Activated CD8-positive, alpha-beta memory T cell treated with anti-CD3 and anti-CD28 coated beads for 1 hour (primary cell): Measurements from ENCODE around the gene SLAMF1.
A peak's percentile ranks its signal among the peaks of the same experiment; 100 is the strongest.
"Not testable (repeated sequence)": the region's sequence is repeated elsewhere in the genome, so short reads cannot be mapped to it uniquely, and the experiment has no call there.

Source experiments
- DNase-seq, 2 donors: peaks; one replicate each; pipeline ENCODE4 v3.0.0-alpha.2; 2020; ENCODE audit warnings: low read depth in 1 of 2; ENCODE audit errors: extremely low read depth in 1 of 2

Gene SLAMF1

GRCh38 chr1:160640359-160641123 is 6.3 kb downstream of the SLAMF1 start:
- DNase-seq: no peak

GRCh38 chr1:160639652-160640051 is 7.2 kb downstream of the SLAMF1 start:
- no peak for DNase-seq

GRCh38 chr1:160638926-160639325 is 7.9 kb downstream of the SLAMF1 start:
- no peak for DNase-seq

GRCh38 chr1:160638540-160638857 is 8.3 kb downstream of the SLAMF1 start:
- no peak for DNase-seq

GRCh38 chr1:160637821-160638539 is 8.9 kb downstream of the SLAMF1 start:
- no peak for DNase-seq

- DNase-seq: no peak
These were observed 9.8 kb downstream of the SLAMF1 start for GRCh38 chr1:160637065-160637464.

GRCh38 chr1:160636547-160636946 is 10.3 kb downstream of the SLAMF1 start:
- DNase-seq: no peak

- no peak for DNase-seq
These were observed 10.8 kb downstream of the SLAMF1 start for GRCh38 chr1:160636076-160636475.

GRCh38 chr1:160634543-160635491 is 12.0 kb downstream of the SLAMF1 start:
- DNase-seq: no peak

GRCh38 chr1:160633330-160633903 is 13.4 kb downstream of the SLAMF1 start:
- no peak for DNase-seq

GRCh38 chr1:160631983-160632625 is 14.7 kb downstream of the SLAMF1 start:
- DNase-seq: no peak

GRCh38 chr1:160630523-160631451 is 16.1 kb downstream of the SLAMF1 start:
- DNase-seq: no peak

GRCh38 chr1:160629286-160630210 is 17.3 kb downstream of the SLAMF1 start:
- peak in 1 of 2 donors; percentile 48 for DNase-seq

GRCh38 chr1:160628799-160629263 is 18.0 kb downstream of the SLAMF1 start:
- DNase-seq: no peak

GRCh38 chr1:160627677-160628289 is 19.1 kb downstream of the SLAMF1 start:
- not testable (repeated sequence) for DNase-seq

- DNase-seq: no peak
These were observed 20.1 kb downstream of the SLAMF1 start for GRCh38 chr1:160626509-160627342.
